Osteocyte (in vitro differentiated cells): ENCODE results near the gene MCTP1. TPM values are rescaled to one million over a fixed set of nuclear protein-coding genes. Genes with fewer than 3 reads are reported as not detected.

ENCODE experiments used
- DNase-seq: peaks from one replicate; pipeline ENCODE4 v3.0.0; 2021; ENCODE audit warnings: mixed read lengths; ENCODE audit not compliant: unreplicated experiment; ENCODE audit errors: extremely low spot score
- H3K27ac Mint-ChIP-seq: one replicate; pipeline ENCODE4 v1.8.0; 2021; ENCODE audit warnings: mild to moderate bottlenecking, mixed read lengths; ENCODE audit not compliant: unreplicated experiment
- H3K27me3 Mint-ChIP-seq: one replicate; pipeline ENCODE4 v1.8.0; 2021; ENCODE audit warnings: mixed read lengths; ENCODE audit not compliant: unreplicated experiment
- H3K36me3 Mint-ChIP-seq: one replicate; pipeline ENCODE4 v1.8.0; 2021; ENCODE audit warnings: mixed read lengths; ENCODE audit not compliant: unreplicated experiment
- H3K4me1 Mint-ChIP-seq: one replicate; pipeline ENCODE4 v1.8.0; 2021; ENCODE audit warnings: mixed read lengths; ENCODE audit not compliant: unreplicated experiment
- H3K4me3 Mint-ChIP-seq: one replicate; pipeline ENCODE4 v1.8.0; 2021; ENCODE audit warnings: mild to moderate bottlenecking, moderate library complexity, mixed read lengths; ENCODE audit not compliant: unreplicated experiment
- H3K9me3 Mint-ChIP-seq: one replicate; pipeline ENCODE4 v1.8.0; 2021; ENCODE audit warnings: mixed read lengths; ENCODE audit not compliant: unreplicated experiment
- CTCF ChIP-seq: fragments of 200-600 bp; sonication (generic); IDR thresholded peaks from 2 replicates; pipeline ENCODE4 v1.5.0; 2021; ENCODE audit warnings: antibody characterized with exemption, mild to moderate bottlenecking, moderate library complexity
- total RNA-seq: library from RNA; stranded (reverse); gene quantifications from 2 replicates; pipeline ENCODE4 v1.2.1, GENCODE V29; 2021

The MCTP1 gene
- total RNA-seq, 1 donor from 2014 or later: 0.67 TPM

DNA sequence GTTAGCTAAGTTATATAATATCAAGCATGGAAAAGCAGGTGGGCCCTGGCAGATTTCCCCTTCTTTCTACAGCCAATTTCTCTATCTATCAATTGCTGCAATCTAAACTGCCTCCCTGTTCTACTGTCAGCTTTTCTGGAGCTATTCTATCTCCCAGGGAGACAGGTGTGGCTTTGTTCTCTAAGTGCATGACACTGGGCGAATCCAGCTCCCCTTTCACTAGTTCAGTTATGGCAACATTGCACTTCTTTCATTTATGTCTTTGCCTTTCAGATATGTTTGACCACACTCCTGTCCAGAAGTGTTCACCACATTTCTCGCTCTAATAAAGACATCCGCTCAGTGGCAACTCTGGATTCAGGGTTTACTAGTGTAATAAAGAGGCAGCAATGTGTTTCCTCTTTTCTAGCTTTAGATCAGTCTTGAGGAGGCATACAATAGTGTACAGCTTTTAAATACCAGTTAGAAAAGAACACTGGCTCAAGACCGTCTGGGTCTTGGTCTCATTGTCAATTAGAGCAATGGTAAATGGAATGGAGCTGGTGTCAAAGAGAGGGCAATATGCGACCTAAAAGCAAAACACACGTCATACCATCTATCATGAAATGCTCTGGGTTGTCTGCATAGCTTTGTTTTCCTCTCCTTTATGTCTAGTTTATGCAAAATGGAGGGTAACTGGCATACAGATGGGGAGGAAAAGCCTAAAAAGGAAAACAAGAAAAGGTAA lies 469.4 kb downstream of the MCTP1 start:
- H3K36me3 Mint-ChIP-seq: no peaks in the 10 kb centered on the region
- TF ChIP-seq CTCF: no peak
- DNase-seq: no peak
- H3K27me3 Mint-ChIP-seq: peaks cover 16% of the 10 kb centered on the region
- H3K4me3 Mint-ChIP-seq: no peak overlapping the region
- no peak overlapping the region for H3K27ac Mint-ChIP-seq
- H3K4me1 Mint-ChIP-seq: no peaks in the 10 kb centered on the region
- H3K9me3 Mint-ChIP-seq: no peaks in the 10 kb centered on the region

GRCh38 chr5:94812232-94812631 lies 472.7 kb downstream of the MCTP1 start:
- H3K4me1 Mint-ChIP-seq: no peaks in the 10 kb centered on the region
- H3K27me3 Mint-ChIP-seq: peaks cover 24% of the 10 kb centered on the region
- no peak overlapping the region for H3K27ac Mint-ChIP-seq
- TF ChIP-seq CTCF: no peak
- no peak for DNase-seq
- no peak overlapping the region for H3K4me3 Mint-ChIP-seq
- H3K36me3 Mint-ChIP-seq: no peaks in the 10 kb centered on the region
- no peaks in the 10 kb centered on the region for H3K9me3 Mint-ChIP-seq

DNA sequence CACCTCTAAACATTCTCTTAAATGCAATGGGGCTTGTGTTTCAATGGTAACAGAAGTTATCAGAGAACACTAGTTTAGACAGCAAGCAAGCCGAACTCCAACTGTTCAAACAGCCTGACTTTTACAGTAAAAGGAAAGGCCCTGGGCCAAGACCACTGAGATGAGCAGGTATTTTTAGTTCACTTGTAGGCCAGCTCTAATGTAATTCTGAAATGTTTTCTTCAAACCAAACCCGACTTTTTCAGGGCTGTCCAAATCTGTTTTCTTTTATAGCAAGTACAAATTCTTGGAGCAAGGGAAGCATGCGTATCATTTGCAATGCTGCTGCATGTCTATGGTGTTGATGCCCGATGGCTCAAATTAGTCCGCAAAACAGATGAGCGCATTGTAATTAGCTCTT lies 473.6 kb downstream of the MCTP1 start:
- H3K4me1 Mint-ChIP-seq: no peaks in the 10 kb centered on the region
- no peaks in the 10 kb centered on the region for H3K9me3 Mint-ChIP-seq
- H3K27ac Mint-ChIP-seq: no peak overlapping the region
- no peak overlapping the region for H3K4me3 Mint-ChIP-seq
- peaks cover 24% of the 10 kb centered on the region for H3K27me3 Mint-ChIP-seq
- no peak for TF ChIP-seq CTCF
- no peaks in the 10 kb centered on the region for H3K36me3 Mint-ChIP-seq
- DNase-seq: no peak

- H3K36me3 Mint-ChIP-seq: no peaks in the 10 kb centered on the region
- H3K4me3 Mint-ChIP-seq: no peak overlapping the region
- no peaks in the 10 kb centered on the region for H3K9me3 Mint-ChIP-seq
- H3K27me3 Mint-ChIP-seq: peaks cover 26% of the 10 kb centered on the region
- no peak for DNase-seq
- H3K4me1 Mint-ChIP-seq: no peaks in the 10 kb centered on the region
- no peak overlapping the region for H3K27ac Mint-ChIP-seq
- TF ChIP-seq CTCF: no peak
Measured at GRCh38 chr5:94810877-94811276, 474.0 kb downstream of the MCTP1 start.

DNA sequence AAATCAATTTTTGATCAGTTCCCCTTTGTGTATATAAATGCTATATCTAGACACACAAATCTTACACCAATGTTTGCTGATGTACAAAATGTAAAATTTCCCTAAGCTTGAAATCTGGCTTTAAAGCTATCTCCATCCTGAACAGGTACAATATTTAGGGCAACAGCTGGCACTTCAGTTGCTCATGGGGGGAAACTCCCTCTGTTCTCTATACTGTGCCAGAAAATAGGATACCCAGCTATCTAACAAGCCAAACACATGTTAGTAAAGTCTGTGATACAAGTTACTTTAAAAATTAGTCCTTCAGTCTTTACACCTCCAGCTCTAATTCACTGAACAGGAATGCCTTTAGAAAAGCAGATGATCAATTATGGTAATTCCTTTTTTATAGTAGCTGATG lies 474.6 kb downstream of the MCTP1 start:
- Mint-ChIP-seq H3K9me3 (no peaks in the 10 kb centered on the region), H3K27ac (no peak overlapping the region), H3K4me1 (no peaks in the 10 kb centered on the region), H3K27me3 (peaks cover 27% of the 10 kb centered on the region), H3K4me3 (no peak overlapping the region), H3K36me3 (no peaks in the 10 kb centered on the region)
- DNase-seq: no peak
- TF ChIP-seq CTCF: no peak
